Effector memory CD4-positive, alpha-beta T cell (primary cell): ENCODE data around the gene ACTL7B.
"Not testable (repeated sequence)": the region's sequence is repeated elsewhere in the genome, so short reads cannot be mapped to it uniquely, and the experiment has no call there.

Experiments used
- DNase-seq, 3 donors: peaks; one replicate each; pipeline ENCODE4 v3.0.0-alpha.2; 2020
- H3K27ac ChIP-seq: 2 replicates; pipeline ENCODE4 v1.7.0; 2013; ENCODE audit warnings: mild to moderate bottlenecking, low read length, moderate library complexity; ENCODE audit not compliant: insufficient read depth, poor library complexity, severe bottlenecking
- H3K27me3 ChIP-seq: replicated peaks from 2 replicates; pipeline ENCODE4 v1.7.0; 2013; ENCODE audit warnings: mild to moderate bottlenecking, low read length; ENCODE audit not compliant: insufficient read depth, control insufficient read depth, poor library complexity, severe bottlenecking
- H3K36me3 ChIP-seq: 2 replicates; pipeline ENCODE4 v1.7.0; 2013; ENCODE audit warnings: mild to moderate bottlenecking, low read length, moderate library complexity; ENCODE audit not compliant: control insufficient read depth, insufficient read depth
- H3K4me1 ChIP-seq: 2 replicates; pipeline ENCODE4 v1.7.0; 2013; ENCODE audit warnings: low read length, mild to moderate bottlenecking; ENCODE audit not compliant: control insufficient read depth, insufficient read depth, poor library complexity, severe bottlenecking
- H3K4me3 ChIP-seq: 2 replicates; pipeline ENCODE4 v1.7.0; 2013; ENCODE audit warnings: low read length, low read depth, mild to moderate bottlenecking; ENCODE audit not compliant: insufficient read depth, poor library complexity, severe bottlenecking
- H3K9me3 ChIP-seq: 2 replicates; pipeline ENCODE4 v1.7.0; 2013; ENCODE audit warnings: mild to moderate bottlenecking, low read length, moderate library complexity; ENCODE audit not compliant: control insufficient read depth

Gene ACTL7B

DNA sequence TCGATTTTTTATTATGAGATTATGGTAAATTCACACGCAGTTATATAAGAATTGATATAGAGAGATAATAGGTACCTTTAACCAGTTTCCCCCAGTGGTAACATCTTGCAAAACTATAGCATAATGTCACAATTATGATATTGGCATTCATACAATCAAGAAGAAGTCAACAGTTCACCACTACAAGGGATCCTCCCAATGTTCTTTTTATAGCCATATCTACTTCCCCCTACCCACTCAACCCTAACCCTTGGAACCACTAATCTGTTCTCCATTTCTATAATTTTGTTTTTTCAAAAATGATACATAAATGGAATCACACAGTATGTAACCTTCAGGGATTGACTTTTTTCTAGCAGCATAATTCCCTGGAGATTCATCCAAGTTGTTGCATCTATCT is 9.8 kb downstream of the ACTL7B start:
- H3K27me3 ChIP-seq: no peaks in the 10 kb centered on the region
- no peaks in the 10 kb centered on the region for H3K36me3 ChIP-seq
- no peak overlapping the region for H3K4me3 ChIP-seq
- no peak overlapping the region for H3K27ac ChIP-seq
- no peak for DNase-seq
- H3K4me1 ChIP-seq: no peaks in the 10 kb centered on the region
- H3K9me3 ChIP-seq: no peaks in the 10 kb centered on the region

DNA sequence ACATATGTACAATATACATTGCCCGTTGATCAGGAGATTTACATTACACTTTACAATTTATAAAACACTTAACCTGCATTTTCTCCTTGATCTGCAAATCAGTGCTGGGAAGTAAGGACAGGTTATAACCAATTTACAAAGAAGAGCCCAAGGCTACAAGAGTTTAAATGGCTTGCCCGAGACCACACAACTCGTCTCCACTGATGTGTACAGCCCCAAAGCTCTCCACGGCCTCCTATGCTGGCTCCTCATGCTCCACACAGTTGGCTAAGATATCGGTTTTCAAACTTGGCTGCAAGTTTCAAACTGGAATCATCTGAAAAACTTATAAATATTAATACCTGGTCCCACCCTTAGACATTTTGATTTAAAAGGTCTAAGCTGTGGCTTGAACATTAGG is 10.3 kb downstream of the ACTL7B start:
- no peak for DNase-seq
- H3K4me3 ChIP-seq: no peak overlapping the region
- H3K4me1 ChIP-seq: no peaks in the 10 kb centered on the region
- no peak overlapping the region for H3K27ac ChIP-seq
- H3K27me3 ChIP-seq: no peaks in the 10 kb centered on the region
- no peaks in the 10 kb centered on the region for H3K36me3 ChIP-seq
- no peaks in the 10 kb centered on the region for H3K9me3 ChIP-seq

DNA sequence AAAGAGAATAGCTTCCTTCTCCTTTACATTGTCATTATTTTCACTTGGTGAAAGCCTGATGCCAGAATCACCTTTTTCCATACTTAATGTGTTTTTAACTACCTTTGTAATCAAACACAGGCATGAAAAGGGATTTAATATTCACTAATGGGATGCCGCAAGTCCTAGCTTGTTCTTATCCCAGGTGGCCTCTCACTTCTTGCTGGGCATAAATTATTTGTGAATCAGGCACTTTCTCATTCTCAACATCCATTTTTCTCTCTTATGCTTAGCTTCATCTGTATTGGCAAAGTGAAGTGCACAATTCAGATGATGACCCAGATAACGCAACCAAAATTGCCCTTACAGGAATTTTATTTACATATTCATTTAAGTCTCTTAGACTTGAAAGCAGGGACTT is 10.9 kb downstream of the ACTL7B start:
- no peak overlapping the region for H3K27ac ChIP-seq
- no peak overlapping the region for H3K4me3 ChIP-seq
- no peaks in the 10 kb centered on the region for H3K9me3 ChIP-seq
- no peaks in the 10 kb centered on the region for H3K36me3 ChIP-seq
- no peak for DNase-seq
- H3K4me1 ChIP-seq: no peaks in the 10 kb centered on the region
- no peaks in the 10 kb centered on the region for H3K27me3 ChIP-seq

DNA sequence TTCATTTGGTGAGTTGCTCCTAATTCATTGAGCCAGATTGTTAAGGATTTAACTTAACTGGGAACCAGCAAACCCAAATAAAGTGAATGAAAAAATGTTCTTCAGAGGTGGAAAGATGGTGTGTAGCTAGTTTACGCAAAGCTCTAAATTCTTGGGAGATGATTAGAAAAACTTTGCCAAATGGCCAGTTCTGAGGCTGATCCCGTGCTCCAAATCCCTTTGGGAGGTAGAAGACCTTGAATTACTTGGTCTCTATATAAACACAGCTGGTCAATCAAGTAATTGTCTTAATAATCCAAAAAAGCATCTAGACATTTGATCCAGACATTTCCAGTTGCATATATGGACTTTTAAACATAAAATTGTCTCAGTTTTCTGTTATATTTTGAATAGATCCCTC is 11.4 kb downstream of the ACTL7B start:
- Histone ChIP-seq H3K4me1 (no peaks in the 10 kb centered on the region), H3K9me3 (no peaks in the 10 kb centered on the region), H3K27me3 (no peaks in the 10 kb centered on the region), H3K4me3 (no peak overlapping the region), H3K36me3 (no peaks in the 10 kb centered on the region), H3K27ac (no peak overlapping the region)
- DNase-seq: no peak

DNA sequence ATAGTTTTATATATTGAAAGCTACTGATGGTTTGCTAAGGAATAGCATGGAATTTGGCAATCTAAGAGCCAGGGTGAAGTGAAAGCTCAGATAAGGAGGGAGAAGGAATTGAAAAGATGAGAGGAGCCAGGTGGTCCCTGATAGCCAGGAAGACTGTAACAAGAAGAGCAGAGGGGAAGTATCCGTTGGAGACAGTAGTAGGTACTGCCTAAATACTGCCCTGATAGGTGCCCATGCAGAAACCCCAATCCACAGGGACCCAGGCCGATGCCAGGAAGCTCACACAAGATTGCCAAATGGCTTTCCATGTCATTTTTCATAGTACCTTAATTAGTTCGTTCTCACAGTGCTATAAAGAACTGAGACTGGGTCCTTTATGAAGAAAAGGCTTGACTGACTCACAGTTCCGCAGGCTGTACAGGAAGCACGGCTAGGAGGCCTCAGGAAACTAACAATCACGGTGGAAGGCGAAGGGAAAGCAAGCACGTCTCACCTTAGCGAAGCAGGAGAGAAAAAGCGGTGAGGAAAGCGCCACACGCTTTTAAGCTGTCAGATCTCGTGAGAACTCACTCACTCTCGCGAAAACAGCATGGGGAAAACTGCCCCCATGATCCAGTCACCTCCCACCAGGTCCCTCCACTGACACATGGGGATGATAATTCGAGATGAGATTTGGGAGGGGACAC is 13.0 kb downstream of the ACTL7B start:
- no peaks in the 10 kb centered on the region for H3K27me3 ChIP-seq
- H3K9me3 ChIP-seq: no peaks in the 10 kb centered on the region
- H3K27ac ChIP-seq: no peak overlapping the region
- H3K4me1 ChIP-seq: no peaks in the 10 kb centered on the region
- no peaks in the 10 kb centered on the region for H3K36me3 ChIP-seq
- H3K4me3 ChIP-seq: no peak overlapping the region
- DNase-seq: no peak

DNA sequence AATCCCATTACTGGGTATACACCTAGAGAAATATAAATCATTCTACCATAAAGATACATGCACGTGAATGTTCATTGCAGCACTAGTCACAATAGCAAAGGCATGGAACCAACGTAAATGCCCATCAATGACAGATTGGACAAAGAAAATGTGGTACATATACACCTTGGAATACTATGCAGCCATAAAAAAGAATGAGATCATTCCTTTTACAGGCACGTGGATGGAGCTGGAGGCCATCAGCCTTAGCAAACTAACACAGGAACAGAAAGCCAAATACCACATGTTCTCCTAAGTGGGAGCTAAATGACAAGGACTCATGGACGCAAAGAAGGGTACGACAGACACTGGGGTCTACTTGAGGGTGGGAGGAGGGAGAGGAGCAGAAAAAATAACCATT is 16.2 kb downstream of the ACTL7B start:
- not testable (repeated sequence) for H3K27ac ChIP-seq, H3K4me3 ChIP-seq, DNase-seq, H3K27me3 ChIP-seq, H3K9me3 ChIP-seq, H3K36me3 ChIP-seq, H3K4me1 ChIP-seq

DNA sequence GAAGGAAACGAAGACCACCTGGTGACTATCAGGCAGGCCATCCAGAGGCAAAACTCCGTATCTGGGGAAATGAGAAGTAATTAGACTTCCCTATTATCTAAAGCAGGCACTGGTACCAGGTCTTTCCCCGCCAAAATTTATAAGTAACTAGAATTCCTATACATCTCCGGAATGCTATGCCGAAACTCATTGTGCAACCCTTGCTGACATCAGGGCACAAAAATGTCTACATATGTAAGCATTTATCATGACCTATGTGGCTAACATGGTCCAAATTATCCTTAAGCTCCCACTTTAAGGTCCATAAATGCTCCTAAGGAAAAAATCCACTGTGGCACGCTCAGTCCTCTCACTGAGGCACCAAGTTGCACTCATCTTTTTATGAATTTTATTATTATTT is 17.8 kb downstream of the ACTL7B start:
- no peak for DNase-seq
- H3K4me1 ChIP-seq: no peaks in the 10 kb centered on the region
- no peaks in the 10 kb centered on the region for H3K9me3 ChIP-seq
- no peaks in the 10 kb centered on the region for H3K36me3 ChIP-seq
- H3K4me3 ChIP-seq: no peak overlapping the region
- H3K27ac ChIP-seq: no peak overlapping the region
- H3K27me3 ChIP-seq: no peaks in the 10 kb centered on the region

DNA sequence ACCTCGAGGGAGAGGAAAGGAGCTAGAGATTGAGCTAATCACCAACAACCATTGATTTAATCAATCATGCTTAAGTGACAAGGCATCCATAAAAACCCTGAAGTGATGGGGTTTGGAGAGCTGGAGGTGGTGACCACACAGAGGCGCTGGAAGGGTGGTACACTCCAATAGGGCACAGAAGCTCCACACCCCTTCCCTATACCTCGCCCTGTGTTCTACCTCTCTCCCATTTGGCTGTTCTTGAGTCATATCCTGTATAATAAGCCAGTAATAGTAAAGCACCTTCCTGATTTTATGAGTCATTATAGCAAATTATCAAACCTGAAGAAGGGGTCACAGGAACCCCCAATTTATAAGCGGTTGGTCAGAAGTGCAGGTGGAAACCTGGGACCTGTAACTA is 18.3 kb downstream of the ACTL7B start:
- no peaks in the 10 kb centered on the region for H3K27me3 ChIP-seq
- no peak overlapping the region for H3K4me3 ChIP-seq
- no peaks in the 10 kb centered on the region for H3K36me3 ChIP-seq
- H3K27ac ChIP-seq: no peak overlapping the region
- no peaks in the 10 kb centered on the region for H3K9me3 ChIP-seq
- no peak for DNase-seq
- no peaks in the 10 kb centered on the region for H3K4me1 ChIP-seq

DNA sequence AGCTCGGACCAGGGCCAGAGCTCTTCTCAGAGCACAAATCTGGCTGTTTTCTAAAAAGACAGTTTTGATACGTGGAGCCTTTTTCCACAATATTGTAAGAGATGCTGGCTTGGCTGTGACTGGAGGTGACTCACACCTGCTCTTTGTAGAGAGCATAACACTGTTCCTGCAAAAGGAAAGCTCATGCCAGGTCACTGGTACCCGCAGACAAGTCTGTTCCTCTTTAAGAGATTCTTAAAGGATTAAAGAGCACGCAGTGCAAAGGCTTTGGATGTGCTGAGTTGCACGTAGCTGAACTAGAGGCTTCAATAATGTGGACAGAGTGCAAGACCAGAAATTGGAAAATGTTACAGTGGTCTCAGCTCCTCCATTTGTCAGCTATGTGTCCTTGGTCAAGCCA is 19.0 kb downstream of the ACTL7B start:
- no peak overlapping the region for H3K27ac ChIP-seq
- no peak overlapping the region for H3K4me3 ChIP-seq
- H3K27me3 ChIP-seq: no peaks in the 10 kb centered on the region
- H3K4me1 ChIP-seq: no peaks in the 10 kb centered on the region
- no peak for DNase-seq
- no peaks in the 10 kb centered on the region for H3K9me3 ChIP-seq
- H3K36me3 ChIP-seq: no peaks in the 10 kb centered on the region

DNA sequence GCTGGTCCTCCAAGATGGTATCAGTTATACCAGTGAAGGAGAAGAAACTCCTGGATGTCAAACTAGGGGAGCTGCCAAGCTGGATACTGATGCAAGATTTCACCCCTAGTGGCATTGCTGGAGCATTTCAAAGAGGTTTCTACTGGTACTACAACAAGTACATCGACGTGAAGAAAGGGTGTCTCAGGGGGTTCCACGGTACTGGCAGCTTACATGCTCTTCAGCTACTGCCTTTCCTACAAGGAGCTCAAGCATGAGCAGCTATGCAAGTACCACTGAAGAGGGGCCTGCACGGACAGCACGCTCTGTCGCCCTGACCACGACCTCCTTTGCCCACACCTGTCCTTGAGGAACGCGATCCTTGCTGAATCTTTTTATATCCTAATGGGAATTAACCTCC is 19.5 kb downstream of the ACTL7B start:
- no peak overlapping the region for H3K27ac ChIP-seq
- no peaks in the 10 kb centered on the region for H3K27me3 ChIP-seq
- H3K4me1 ChIP-seq: no peaks in the 10 kb centered on the region
- H3K36me3 ChIP-seq: no peaks in the 10 kb centered on the region
- no peak overlapping the region for H3K4me3 ChIP-seq
- DNase-seq: no peak
- H3K9me3 ChIP-seq: no peaks in the 10 kb centered on the region
